Heart left ventricle (tissue), 16 donors: ENCODE results near the gene GPT2. TPM values are rescaled to one million over a fixed set of nuclear protein-coding genes. Genes with fewer than 3 reads are reported as not detected.

Experiments used
- ATAC-seq, 4 donors: fragments of 200-7000 bp; cut with Tn5 transposase; one replicate each; pipeline ENCODE4 v1.9.1; 2020 to 2022; ENCODE audit warnings: moderate library complexity in 4 of 4, mild to moderate bottlenecking in 3 of 4, moderate number of reproducible peaks in 1 of 4
- DNase-seq, 5 donors: peaks; one replicate each; pipeline ENCODE4 v3.0.0-alpha.2; 2020
- H3K27ac ChIP-seq, 12 donors: fragments of 200-600 bp; sonication (generic) in 4 of 12; one replicate each; pipeline versions ENCODE4 v1.5.0 to v1.8.0; 2016 to 2022; ENCODE audit warnings: mild to moderate bottlenecking in 2 of 12
- H3K27me3 ChIP-seq, 9 donors: fragments of 200-600 bp; sonication (generic) in 2 of 9; one replicate each; pipeline versions ENCODE4 v1.5.1 to v1.8.0; 2016 to 2022; ENCODE audit warnings: mild to moderate bottlenecking in 3 of 9
- H3K36me3 ChIP-seq, 9 donors: fragments of 200-600 bp; sonication (generic) in 2 of 9; one replicate each; pipeline versions ENCODE4 v1.5.0 to v1.8.0; 2018 to 2022; ENCODE audit warnings: mild to moderate bottlenecking in 2 of 9
- H3K4me1 ChIP-seq, 12 donors: fragments of 200-600 bp; sonication (generic) in 4 of 12; one replicate each; pipeline versions ENCODE4 v1.5.0 to v1.8.0; 2016 to 2022; ENCODE audit warnings: mild to moderate bottlenecking in 3 of 12
- H3K4me3 ChIP-seq, 12 donors: fragments of 200-600 bp; sonication (generic) in 4 of 12; one replicate each; pipeline versions ENCODE4 v1.5.0 to v1.8.0; 2017 to 2022; ENCODE audit warnings: mild to moderate bottlenecking in 9 of 12, moderate library complexity in 4 of 12
- H3K9me3 ChIP-seq, 12 donors: fragments of 200-600 bp; sonication (generic) in 4 of 12; one replicate each; pipeline versions ENCODE4 v1.5.0 to v1.8.0; 2016 to 2022; ENCODE audit warnings: mild to moderate bottlenecking in 1 of 12
- POLR2A ChIP-seq, 2 donors: fragments of 450-650 bp; IDR thresholded peaks; one replicate each; pipeline ENCODE4 v1.6.1; 2017; ENCODE audit warnings: antibody characterized with exemption in 2 of 2, mild to moderate bottlenecking in 2 of 2, moderate library complexity in 2 of 2
- WGBS, 4 donors: extraction: QIAGEN DNeasy Blood & Tissue Kit in 2 of 4; methylation state at CpG; one replicate each; pipeline versions ENCODE4 v1.1.5 to v1.1.7; 2013 to 2018; 5-methylcytosine and 5-hydroxymethylcytosine counted together
- intact Hi-C, 10 donors: fragments of 100-400 bp; cut with DNase I; formaldehyde crosslinking; loops; one replicate each; pipeline versions ENCODE4 v1.11.1 to v1.14.2; 2022
- polyA plus RNA-seq, 2 donors: library from polyadenylated mRNA; stranded (reverse); fragments of 200-250 nt; gene quantifications; one replicate each; pipeline ENCODE4 v1.2.3, GENCODE V29; 2013
- total RNA-seq, 9 donors: library from RNA; depleted of rRNA in 2 of 9; stranded (reverse); fragments of >200 nt in 2 of 9; fragmentation: NEBNext Ultra II Directional in 3 of 9; extraction: Animal tissue kit (Norgen Biotek cat#: 25700) in 3 of 9; gene quantifications; one replicate each; pipeline versions ENCODE4 v1.1.0 to v1.2.4, GENCODE V29; 2016 to 2023
- TF ChIP-seq, protein P1 (sequence below), 12 donors: fragments of 200-600 bp; sonication (generic) in 4 of 12; IDR thresholded peaks; one replicate each; pipeline versions ENCODE4 v1.5.0 to v1.8.0; 2018 to 2022; ENCODE audit warnings: antibody characterized with exemption in 12 of 12, mild to moderate bottlenecking in 5 of 12
- donor health status: ischemic (EF 13 %, LVEDD 7.1; RV severe dilation, severe dysfunction).
- donor health status: healthy with polysubstance abuse.
- donor health status: DM: no; HTN: yes; CAD: no.
- donor health status: DM: no; HTN: no; CAD: no.
- donor health status: ischemic (EF 25% LVEDD 6.9; RV normal size, moderate dysfunction).
- donor health status: ischemic (EF 25% LVEDD 5.7; RV mildly dilated, moderate dysfunction).
- donor health status: healthy.
- donor health status: DM: yes; HTN: yes; CAD: no.
- donor health status: ischemic (EF 35%, LVEDD 5.7; RV mildly dilated, moderate dysfunction).
- donor health status: nonischemic (EF 11% LVEDD 7.7; RV severe dilation, severe dysfunction).
- donor health status: DM: yes; HTN: yes; CAD: no.
- donor health status: PGD.
- donor health status: ischemic (EF 29% LVEDD 5.4; RV normal size, mild dysfunction).
- donor health status: nonischemic (EF 23%, LVEDD 6.1; RV moderate dilation, normal function).

Gene GPT2
- total and polyA plus RNA-seq, 11 donors, result 8.5 to 30.6 (median 15.0) TPM

DNA sequence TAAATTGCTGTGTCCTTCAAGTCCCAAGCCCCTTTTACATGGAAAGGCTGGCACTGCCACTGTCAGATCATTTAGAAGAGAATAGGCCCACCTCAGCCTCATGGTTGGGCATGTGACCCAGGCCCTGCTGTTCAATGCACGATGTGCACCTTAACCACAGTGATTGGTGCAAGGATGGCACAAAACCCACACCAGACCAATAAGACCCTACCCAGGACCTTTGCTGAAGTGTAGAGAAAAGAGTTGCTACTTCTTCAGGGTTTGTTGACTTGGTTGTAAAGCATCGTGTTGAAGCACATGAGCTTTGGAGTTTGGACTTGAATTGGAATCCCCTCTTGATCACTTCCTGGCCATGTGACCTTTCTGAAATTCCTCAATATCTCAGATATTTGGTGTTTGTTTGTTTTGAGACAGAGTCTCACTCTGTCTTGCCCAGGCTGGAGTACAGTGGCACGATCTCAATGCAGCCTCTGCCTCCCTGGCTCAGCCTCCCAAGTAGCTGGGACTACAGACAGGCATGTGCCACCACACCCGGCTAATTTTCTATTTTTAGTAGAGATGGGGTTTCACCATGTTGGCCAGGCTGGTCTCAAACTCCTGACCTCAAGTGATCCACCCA lies 64.5 kb downstream of the GPT2 start:
- DNase-seq, result no peak
- intact Hi-C loops, result loop anchor here in 5 of 10 donors (5.0 to 10.0 kb wide), 2 partner anchors 1209 to 1216 kb away; partner anchors contain the start of gene ABCC12 (in 1 of the 5)
- WGBS, 4 donors, result 64 to 82% (median 74%) methylated on average over 4 of the region's 4 CpGs
- H3K27ac ChIP-seq, result no peak overlapping the region
- ATAC-seq, result no peak
- no peaks in the 10 kb centered on the region for H3K9me3 ChIP-seq
- no peak overlapping the region for H3K4me3 ChIP-seq
- TF ChIP-seq, protein P1, sequence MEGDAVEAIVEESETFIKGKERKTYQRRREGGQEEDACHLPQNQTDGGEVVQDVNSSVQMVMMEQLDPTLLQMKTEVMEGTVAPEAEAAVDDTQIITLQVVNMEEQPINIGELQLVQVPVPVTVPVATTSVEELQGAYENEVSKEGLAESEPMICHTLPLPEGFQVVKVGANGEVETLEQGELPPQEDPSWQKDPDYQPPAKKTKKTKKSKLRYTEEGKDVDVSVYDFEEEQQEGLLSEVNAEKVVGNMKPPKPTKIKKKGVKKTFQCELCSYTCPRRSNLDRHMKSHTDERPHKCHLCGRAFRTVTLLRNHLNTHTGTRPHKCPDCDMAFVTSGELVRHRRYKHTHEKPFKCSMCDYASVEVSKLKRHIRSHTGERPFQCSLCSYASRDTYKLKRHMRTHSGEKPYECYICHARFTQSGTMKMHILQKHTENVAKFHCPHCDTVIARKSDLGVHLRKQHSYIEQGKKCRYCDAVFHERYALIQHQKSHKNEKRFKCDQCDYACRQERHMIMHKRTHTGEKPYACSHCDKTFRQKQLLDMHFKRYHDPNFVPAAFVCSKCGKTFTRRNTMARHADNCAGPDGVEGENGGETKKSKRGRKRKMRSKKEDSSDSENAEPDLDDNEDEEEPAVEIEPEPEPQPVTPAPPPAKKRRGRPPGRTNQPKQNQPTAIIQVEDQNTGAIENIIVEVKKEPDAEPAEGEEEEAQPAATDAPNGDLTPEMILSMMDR (IDR thresholded peaks at IDR 0.05), result no peak
- TF ChIP-seq POLR2A (IDR thresholded peaks at IDR 0.05), result no peak
- no peaks in the 10 kb centered on the region for H3K4me1 ChIP-seq
- no peaks in the 10 kb centered on the region for H3K27me3 ChIP-seq
- H3K36me3 ChIP-seq, result no peaks in the 10 kb centered on the region

DNA sequence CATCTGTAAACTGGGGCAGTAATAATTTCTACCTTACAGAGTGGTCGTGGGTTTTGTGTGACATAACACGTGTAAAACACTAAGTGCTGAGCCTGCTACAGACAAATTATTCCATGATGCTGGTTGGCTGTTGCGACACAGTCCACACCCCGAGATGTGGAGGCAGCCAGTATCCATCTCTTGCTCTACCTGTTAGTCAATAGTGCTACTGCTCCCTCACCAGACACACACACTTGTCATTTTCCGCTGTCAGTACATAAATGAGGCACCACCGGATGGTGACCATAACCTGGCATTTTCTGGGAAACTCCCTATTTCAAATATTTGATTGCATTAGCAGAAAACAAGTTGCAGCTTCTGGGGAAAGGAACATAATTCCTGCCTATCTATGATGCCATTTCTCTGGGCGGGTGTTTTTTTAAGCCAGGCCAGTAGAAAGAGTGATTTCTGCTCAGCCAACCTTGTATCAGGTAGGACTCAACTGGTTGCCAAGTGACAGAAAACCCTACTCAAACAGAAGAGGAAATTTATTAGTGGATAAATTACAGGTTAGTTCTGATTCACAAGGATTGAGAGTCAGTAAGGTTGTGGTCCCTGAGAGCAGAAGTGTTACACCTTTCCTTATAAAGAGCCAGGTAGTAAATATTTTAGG lies 65.2 kb downstream of the GPT2 start:
- H3K36me3 ChIP-seq, result peaks cover 0 to 5% (median 3%) of the 10 kb centered on the region in 9 donors
- H3K4me1 ChIP-seq, result no peaks in the 10 kb centered on the region
- WGBS, 4 donors, result 87 to 94% (median 90%) methylated on average over 6 to 7 of the region's 7 CpGs
- no peak for TF ChIP-seq POLR2A (IDR thresholded peaks at IDR 0.05)
- TF ChIP-seq, protein P1 (IDR thresholded peaks at IDR 0.05), result no peak
- ATAC-seq, result no peak
- DNase-seq, result no peak
- intact Hi-C loops, result loop anchor here in 5 of 10 donors (5.0 to 10.0 kb wide), 2 partner anchors 1208 to 1215 kb away; partner anchors contain the start of gene ABCC12 (in 1 of the 5)
- H3K4me3 ChIP-seq, result no peak overlapping the region
- no peaks in the 10 kb centered on the region for H3K27me3 ChIP-seq
- no peaks in the 10 kb centered on the region for H3K9me3 ChIP-seq
- H3K27ac ChIP-seq, result no peak overlapping the region

DNA sequence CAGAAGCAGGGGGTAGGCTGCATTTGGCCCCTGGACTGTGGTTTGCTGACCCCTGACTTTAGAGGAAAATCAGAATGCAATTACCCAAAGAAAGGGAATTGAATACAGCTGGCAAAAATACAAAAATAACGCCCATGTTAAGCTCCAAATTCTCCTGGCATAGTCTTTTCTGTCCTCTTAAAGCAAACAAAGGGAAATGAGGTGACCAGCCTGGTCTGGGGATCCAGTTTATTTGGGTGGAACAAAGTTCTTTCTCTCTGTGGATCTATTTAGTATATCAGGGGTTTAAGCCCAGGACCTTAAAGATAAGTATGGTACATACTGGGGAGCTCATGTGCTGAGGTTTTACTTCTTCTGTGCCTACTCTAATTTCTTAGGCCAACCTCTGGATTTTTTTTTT lies 65.8 kb downstream of the GPT2 start:
- TF ChIP-seq, protein P1 (IDR thresholded peaks at IDR 0.05), result no peak
- no peak for TF ChIP-seq POLR2A (IDR thresholded peaks at IDR 0.05)
- ATAC-seq (no peak), DNase-seq (no peak)
- Histone ChIP-seq H3K4me3 (no peak overlapping the region), H3K9me3 (no peaks in the 10 kb centered on the region), H3K27ac (no peak overlapping the region), H3K36me3 (peaks cover 0 to 11% (median 10%) of the 10 kb centered on the region in 9 donors), H3K4me1 (no peaks in the 10 kb centered on the region), H3K27me3 (no peaks in the 10 kb centered on the region)
- intact Hi-C loops, result loop anchor here in 2 of 10 donors (10.0 kb wide), 2 partner anchors 1205 to 1215 kb away; partner anchors contain the start of gene ABCC12 (in 1 of the 2)
- WGBS, 4 donors, result 58 to 74% (median 69%) methylated on average over 1 of the region's 1 CpG

DNA sequence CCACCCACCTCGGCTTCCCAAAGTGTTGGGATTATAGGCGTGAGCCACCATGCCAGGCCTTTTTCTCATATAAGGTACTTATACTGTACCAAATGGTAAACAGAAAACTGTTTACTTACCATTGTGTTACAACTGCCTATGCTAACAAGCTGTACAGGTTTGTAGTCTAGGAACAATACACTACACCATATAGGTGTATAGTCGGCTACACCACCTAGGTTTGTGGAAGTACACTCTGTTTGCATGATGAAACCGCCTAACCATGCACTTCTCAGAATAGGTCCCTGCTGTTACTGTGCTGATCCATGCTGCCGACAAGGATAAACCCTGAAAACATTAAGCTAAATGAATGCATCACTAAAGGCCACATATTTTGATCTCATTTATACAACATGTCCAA lies 70.4 kb downstream of the GPT2 start:
- no peak for TF ChIP-seq POLR2A (IDR thresholded peaks at IDR 0.05)
- TF ChIP-seq, protein P1 (IDR thresholded peaks at IDR 0.05), result no peak
- intact Hi-C loops, result loop anchor here in 2 of 10 donors (10.0 kb wide), 2 partner anchors 1200 to 1210 kb away; partner anchors contain the start of gene ABCC12 (in 1 of the 2)
- no peak for DNase-seq
- Histone ChIP-seq H3K27ac (no peak overlapping the region), H3K36me3 (peaks cover 2 to 57% (median 55%) of the 10 kb centered on the region in 9 donors), H3K9me3 (no peaks in the 10 kb centered on the region), H3K4me3 (no peak overlapping the region), H3K4me1 (no peaks in the 10 kb centered on the region), H3K27me3 (no peaks in the 10 kb centered on the region)
- WGBS, 4 donors, result 90 to 95% (median 92%) methylated on average over 5 of the region's 5 CpGs
- ATAC-seq, result peak in 1 of 4 donors; percentile 12
